CD14-positive monocyte (primary cell): Measurements from ENCODE around the gene LAMP1. TPM values are rescaled to one million over a fixed set of nuclear protein-coding genes. Genes with fewer than 3 reads are reported as not detected.

Source experiments
- DNase-seq, 3 donors: peaks; one replicate each; pipeline ENCODE4 v3.0.0-alpha.2; 2011 to 2022
- H2AFZ ChIP-seq: 2 replicates; pipeline ENCODE4 v1.6.0; 2012; ENCODE audit warnings: mild to moderate bottlenecking, low read depth, low read length, inconsistent platforms; ENCODE audit not compliant: insufficient read depth, poor library complexity, severe bottlenecking
- H3K27ac ChIP-seq, 2 donors: 1 replicate in 1 of 2; 2 replicates in 1 of 2; pipeline ENCODE4 v1.5.1; 2012 to 2013; ENCODE audit warnings: low read length in 2 of 2, control low read depth in 1 of 2, inconsistent platforms in 1 of 2, low read depth in 1 of 2, mild to moderate bottlenecking in 1 of 2
- H3K27me3 ChIP-seq, 2 donors: one replicate each; pipeline versions ENCODE4 v1.6.0 to v1.6.1; 2011 to 2013; ENCODE audit warnings: low read length in 2 of 2; ENCODE audit not compliant: control insufficient read depth in 2 of 2, insufficient read depth in 2 of 2
- H3K36me3 ChIP-seq, 2 donors: replicated peaks in 1 of 2; 1 replicate in 1 of 2; 2 replicates in 1 of 2; pipeline versions ENCODE4 v1.5.1 to v1.6.1; 2012 to 2013; ENCODE audit warnings: low read length in 2 of 2, control low read depth in 1 of 2, inconsistent platforms in 1 of 2, mild to moderate bottlenecking in 1 of 2; ENCODE audit not compliant: insufficient read depth in 2 of 2, control insufficient read depth in 1 of 2
- H3K4me1 ChIP-seq, 2 donors: 1 replicate in 1 of 2; 2 replicates in 1 of 2; pipeline versions ENCODE4 v1.5.1 to v1.6.1; 2012 to 2013; ENCODE audit warnings: low read length in 2 of 2, control low read depth in 1 of 2, inconsistent platforms in 1 of 2, mild to moderate bottlenecking in 1 of 2, moderate library complexity in 1 of 2; ENCODE audit not compliant: insufficient read depth in 2 of 2, control insufficient read depth in 1 of 2
- H3K4me2 ChIP-seq: replicated peaks from 2 replicates; pipeline ENCODE3; 2012; ENCODE audit warnings: low read length, moderate library complexity, mild to moderate bottlenecking; ENCODE audit not compliant: poor library complexity, severe bottlenecking; ENCODE audit errors: extremely low read depth
- H3K4me3 ChIP-seq, 3 experiments: fragments of 200-600 bp in 1 of 3; sonication (generic) in 1 of 3; replicated peaks in 1 of 3; 1 replicate in 2 of 3; 2 replicates in 1 of 3; pipeline ENCODE4 v1.5.1; 2011 to 2013; ENCODE audit warnings: low read length in 3 of 3, mild to moderate bottlenecking in 3 of 3, control low read depth in 2 of 3, low read depth in 2 of 3, inconsistent platforms in 1 of 3, moderate library complexity in 1 of 3
- H3K79me2 ChIP-seq: 2 replicates; pipeline ENCODE4 v1.6.0; 2012; ENCODE audit warnings: mild to moderate bottlenecking, control low read depth, inconsistent platforms, low read length, moderate library complexity; ENCODE audit not compliant: insufficient read depth
- H3K9ac ChIP-seq: 2 replicates; pipeline ENCODE4 v1.6.0; 2017; ENCODE audit warnings: low read length, mild to moderate bottlenecking; ENCODE audit not compliant: insufficient read depth, poor library complexity, severe bottlenecking
- H3K9me3 ChIP-seq, 2 donors: replicated peaks in 1 of 2; 1 replicate in 1 of 2; 2 replicates in 1 of 2; pipeline versions ENCODE4 v1.5.1 to v1.6.1; 2012 to 2013; ENCODE audit warnings: low read length in 2 of 2, control low read depth in 1 of 2; ENCODE audit not compliant: control insufficient read depth in 1 of 2, insufficient read depth in 1 of 2
- H4K20me1 ChIP-seq: 2 replicates; pipeline ENCODE4 v1.6.0; 2012; ENCODE audit warnings: mild to moderate bottlenecking, low read length, control low read depth, moderate library complexity; ENCODE audit not compliant: insufficient read depth
- H3K27ac Mint-ChIP-seq, 7 donors: one replicate each; pipeline ENCODE4 v1.8.0; 2020; ENCODE audit warnings: mild to moderate bottlenecking in 7 of 7, mixed read lengths in 7 of 7, moderate library complexity in 6 of 7, inconsistent platforms in 2 of 7
- H3K27me3 Mint-ChIP-seq, 3 donors: one replicate each; pipeline ENCODE4 v1.8.0; 2021 to 2022; ENCODE audit warnings: low read depth in 3 of 3, mild to moderate bottlenecking in 3 of 3, mixed read lengths in 3 of 3, moderate library complexity in 3 of 3, inconsistent platforms in 1 of 3
- H3K36me3 Mint-ChIP-seq, 2 donors: one replicate each; pipeline ENCODE4 v1.8.0; 2020; ENCODE audit warnings: mixed read lengths in 2 of 2, inconsistent platforms in 1 of 2, mild to moderate bottlenecking in 1 of 2
- H3K4me1 Mint-ChIP-seq: one replicate; pipeline ENCODE4 v1.8.0; 2020; ENCODE audit warnings: mild to moderate bottlenecking, mixed read lengths
- H3K4me3 Mint-ChIP-seq, 2 donors: one replicate each; pipeline ENCODE4 v1.8.0; 2020; ENCODE audit warnings: mild to moderate bottlenecking in 2 of 2, mixed read lengths in 2 of 2, moderate library complexity in 1 of 2
- H3K9me3 Mint-ChIP-seq, 7 donors: one replicate each; pipeline ENCODE4 v1.8.0; 2020 to 2022; ENCODE audit warnings: mixed read lengths in 7 of 7, mild to moderate bottlenecking in 6 of 7, moderate library complexity in 6 of 7, inconsistent platforms in 2 of 7
- WGBS: methylation state at CpG from one replicate; pipeline ENCODE4 v1.1.5; 2013; ENCODE audit warnings: missing lambda C conversion rate; ENCODE audit not compliant: insufficient coverage; 5-methylcytosine and 5-hydroxymethylcytosine counted together
- intact Hi-C, 2 donors: fragments of 100-400 bp; cut with micrococcal nuclease; formaldehyde crosslinking; loops; one replicate each; pipeline versions ENCODE4 v1.15.0 to v1.15.1; 2023
- polyA plus RNA-seq, 3 donors: library from polyadenylated mRNA; depleted of rRNA in 1 of 3; unstranded in 2 of 3; stranded (reverse) in 1 of 3; fragments of 300-500 nt in 2 of 3; fragments of >200 nt in 1 of 3; fragmentation: Illumina TruSeq in 2 of 3; gene quantifications; 1 replicate in 2 of 3; 2 replicates in 1 of 3; pipeline ENCODE4 v1.2.3, GENCODE V29; 2012 to 2021
- TF ChIP-seq, protein P1 (sequence below): fragments of 200-600 bp; IDR thresholded peaks from one replicate; pipeline ENCODE4 v1.8.0; 2022; ENCODE audit warnings: antibody characterized with exemption, mild to moderate bottlenecking

Gene LAMP1
- polyA plus RNA-seq, 3 donors = 22.0 to 122 (median 24.5) TPM

DNA sequence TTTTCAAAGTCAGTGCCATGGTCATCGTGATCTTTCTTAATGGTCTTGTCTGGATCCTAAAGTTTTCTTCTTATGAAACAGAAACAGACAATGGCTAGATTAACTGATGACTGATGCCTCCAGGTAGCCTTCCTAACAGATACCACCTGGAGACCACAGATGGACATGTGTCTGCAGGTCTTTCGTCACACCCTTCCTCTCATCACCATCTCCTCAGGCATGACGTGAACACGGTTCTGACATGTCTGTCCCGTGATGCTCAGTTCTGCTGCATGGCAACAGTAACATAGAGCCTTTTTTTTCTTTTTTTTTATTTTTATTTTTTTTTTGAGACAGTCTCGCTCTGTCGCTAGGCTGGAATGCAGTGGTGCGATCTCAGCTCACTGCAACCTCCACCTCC is 13.1 kb upstream of the LAMP1 start:
- intact Hi-C loops = no loop called here
- H3K36me3 Mint-ChIP-seq = no peaks in the 10 kb centered on the region

DNA sequence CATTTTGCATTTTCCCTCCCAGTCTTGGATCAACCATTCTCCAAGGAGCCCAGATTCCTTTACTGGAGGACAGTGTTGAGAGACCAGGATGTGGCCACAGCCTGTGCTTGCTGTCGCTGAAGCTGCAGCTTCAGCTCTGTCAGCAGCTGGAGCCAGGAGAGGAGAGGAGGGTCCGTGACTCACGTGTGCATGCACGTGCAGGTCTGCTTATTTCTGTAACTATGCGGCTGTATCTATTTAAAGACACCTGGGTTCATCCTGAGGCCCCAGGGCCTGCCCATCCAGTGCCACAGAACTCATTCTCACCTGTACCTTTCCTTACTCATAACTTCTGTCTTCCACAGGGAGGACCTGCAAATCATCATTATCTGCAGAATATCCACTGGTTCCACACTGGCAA is 8.2 kb upstream of the LAMP1 start:
- Histone ChIP-seq H3K4me3 (no peak overlapping the region), H4K20me1 (no peaks in the 10 kb centered on the region), H3K9ac (no peak overlapping the region), H3K27me3 (peaks cover 2 to 36% of the 10 kb centered on the region in 2 donors), H3K36me3 (no peaks in the 10 kb centered on the region), H3K4me1 (peaks cover 13 to 16% of the 10 kb centered on the region in 2 donors), H2AFZ (no peak overlapping the region), H3K79me2 (no peaks in the 10 kb centered on the region), H3K4me2 (no peak overlapping the region), H3K27ac (no peak overlapping the region), H3K9me3 (peaks cover 5 to 7% of the 10 kb centered on the region in 2 donors)
- TF ChIP-seq, protein P1, sequence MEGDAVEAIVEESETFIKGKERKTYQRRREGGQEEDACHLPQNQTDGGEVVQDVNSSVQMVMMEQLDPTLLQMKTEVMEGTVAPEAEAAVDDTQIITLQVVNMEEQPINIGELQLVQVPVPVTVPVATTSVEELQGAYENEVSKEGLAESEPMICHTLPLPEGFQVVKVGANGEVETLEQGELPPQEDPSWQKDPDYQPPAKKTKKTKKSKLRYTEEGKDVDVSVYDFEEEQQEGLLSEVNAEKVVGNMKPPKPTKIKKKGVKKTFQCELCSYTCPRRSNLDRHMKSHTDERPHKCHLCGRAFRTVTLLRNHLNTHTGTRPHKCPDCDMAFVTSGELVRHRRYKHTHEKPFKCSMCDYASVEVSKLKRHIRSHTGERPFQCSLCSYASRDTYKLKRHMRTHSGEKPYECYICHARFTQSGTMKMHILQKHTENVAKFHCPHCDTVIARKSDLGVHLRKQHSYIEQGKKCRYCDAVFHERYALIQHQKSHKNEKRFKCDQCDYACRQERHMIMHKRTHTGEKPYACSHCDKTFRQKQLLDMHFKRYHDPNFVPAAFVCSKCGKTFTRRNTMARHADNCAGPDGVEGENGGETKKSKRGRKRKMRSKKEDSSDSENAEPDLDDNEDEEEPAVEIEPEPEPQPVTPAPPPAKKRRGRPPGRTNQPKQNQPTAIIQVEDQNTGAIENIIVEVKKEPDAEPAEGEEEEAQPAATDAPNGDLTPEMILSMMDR = no peak
- 90% methylated on average over 2 of the region's 5 CpGs for WGBS
- Mint-ChIP-seq H3K27ac (no peak overlapping the region), H3K36me3 (no peaks in the 10 kb centered on the region), H3K9me3 (peaks cover 4 to 18% (median 9%) of the 10 kb centered on the region in 7 donors), H3K4me1 (peaks cover 21% of the 10 kb centered on the region), H3K4me3 (no peak overlapping the region), H3K27me3 (peaks cover 29 to 51% (median 40%) of the 10 kb centered on the region in 3 donors)
- no peak for DNase-seq
- intact Hi-C loops = no loop called here

More for the DNA sequence above, 13.1 kb upstream of the LAMP1 start:
- Histone ChIP-seq H2AFZ (no peak overlapping the region), H3K79me2 (no peaks in the 10 kb centered on the region), H4K20me1 (no peaks in the 10 kb centered on the region), H3K9ac (no peak overlapping the region), H3K27ac (no peak overlapping the region), H3K4me1 (peaks cover 0 to 9% of the 10 kb centered on the region in 2 donors), H3K27me3 (peaks cover 0 to 10% of the 10 kb centered on the region in 2 donors), H3K4me2 (no peak overlapping the region), H3K36me3 (no peaks in the 10 kb centered on the region), H3K4me3 (no peak overlapping the region), H3K9me3 (peaks cover 7 to 8% of the 10 kb centered on the region in 2 donors)
- TF ChIP-seq, protein P1 = no peak
- Mint-ChIP-seq H3K27me3 (peaks cover 17 to 26% (median 24%) of the 10 kb centered on the region in 3 donors), H3K9me3 (peaks cover 6 to 25% (median 9%) of the 10 kb centered on the region in 7 donors), H3K27ac (no peak overlapping the region), H3K4me3 (no peak overlapping the region), H3K4me1 (peaks cover 5% of the 10 kb centered on the region)
- no peak for DNase-seq
- 88% methylated on average over 1 of the region's 8 CpGs for WGBS
